Measurements from ENCODE around the gene POU2F2.
"Not testable (repeated sequence)": the region's sequence is repeated elsewhere in the genome, so short reads cannot be mapped to it uniquely, and the experiment has no call there.

The POU2F2 gene

DNA sequence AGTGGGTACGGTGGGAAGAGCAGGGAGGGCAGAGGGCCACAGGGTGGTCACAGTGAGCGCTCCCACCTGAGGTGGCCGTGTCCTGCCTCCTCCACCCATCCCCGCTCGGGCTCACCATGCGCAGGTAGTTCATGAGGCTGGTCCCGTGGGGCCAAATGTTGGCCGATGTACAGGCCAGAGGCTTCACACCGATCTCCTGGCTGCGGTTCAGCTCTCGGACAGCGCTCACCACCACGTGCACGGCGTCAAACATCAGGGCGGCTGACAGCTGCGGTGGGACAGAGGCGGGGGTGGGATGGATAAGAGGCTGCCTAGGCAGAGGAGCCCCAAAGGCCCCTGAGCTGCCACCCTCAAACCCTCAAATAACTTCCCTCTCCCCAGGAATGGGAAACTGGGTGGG lies 78.0 kb downstream of the POU2F2 start:
- H3K36me3 ChIP-seq (ENCODE audit: insufficient read depth, low read length) = no peaks in the 10 kb centered on the region
- H2AFZ ChIP-seq (ENCODE audit: low read length, unreplicated experiment) = no peak overlapping the region
- no peak overlapping the region for H3K4me3 ChIP-seq (ENCODE audit: low read depth, low read length)
- H3K27me3 ChIP-seq (ENCODE audit: insufficient read depth, low read length) = no peaks in the 10 kb centered on the region
- no peaks in the 10 kb centered on the region for H3K4me1 ChIP-seq (ENCODE audit: control insufficient read depth, insufficient read depth, low read length, unreplicated experiment)
- H3K27ac ChIP-seq (ENCODE audit: low read depth, low read length) = no peak overlapping the region
- no peaks in the 10 kb centered on the region for H3K79me2 ChIP-seq (ENCODE audit: control insufficient read depth, insufficient read depth, low read length, unreplicated experiment)

DNA sequence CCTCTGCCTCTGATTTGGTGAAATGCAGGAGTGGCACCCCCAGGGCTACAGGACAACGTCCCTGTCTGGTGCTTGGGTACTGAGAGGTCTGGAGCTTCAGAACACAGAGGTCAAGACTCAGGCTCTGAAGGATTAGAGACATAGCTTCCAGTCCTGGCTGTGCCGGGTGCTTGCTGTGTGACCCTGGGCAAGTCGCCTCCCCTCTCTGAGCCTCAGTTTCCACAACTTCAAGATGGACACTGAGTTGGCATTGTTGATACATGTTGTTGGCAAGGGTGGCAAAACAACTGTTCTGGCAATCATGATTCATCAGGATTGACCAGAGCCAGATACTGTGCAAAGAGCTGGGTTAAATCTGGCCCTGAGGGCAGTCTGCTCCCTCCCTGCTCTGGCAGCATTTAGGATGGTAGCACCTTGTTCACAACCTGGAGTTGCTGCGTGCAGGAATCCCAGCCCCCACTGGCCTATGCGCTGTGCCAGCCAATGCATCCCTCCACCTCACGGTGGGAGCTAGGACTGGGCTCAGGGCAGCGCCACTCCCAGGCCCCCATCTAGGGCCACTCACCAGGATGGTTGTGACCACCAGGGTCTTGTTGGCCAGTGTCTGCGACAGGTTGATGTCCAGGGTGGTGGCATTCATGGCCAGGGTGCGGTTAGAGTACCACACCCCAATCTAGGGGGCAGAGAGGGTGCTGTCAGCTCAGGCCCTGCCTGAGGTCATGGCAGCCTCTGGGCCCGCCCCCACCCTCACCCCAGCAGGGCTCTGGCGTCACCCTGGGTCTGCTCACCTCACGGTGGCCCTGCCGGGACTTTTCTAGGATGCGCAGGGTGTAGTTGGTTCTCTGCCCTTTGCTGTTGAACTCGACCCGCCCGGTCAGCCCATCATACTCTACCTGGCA lies 79.0 kb downstream of the POU2F2 start:
- no peaks in the 10 kb centered on the region for H3K4me1 ChIP-seq (ENCODE audit: control insufficient read depth, insufficient read depth, low read length, unreplicated experiment)
- no peaks in the 10 kb centered on the region for H3K79me2 ChIP-seq (ENCODE audit: control insufficient read depth, insufficient read depth, low read length, unreplicated experiment)
- no peak overlapping the region for H2AFZ ChIP-seq (ENCODE audit: low read length, unreplicated experiment)
- no peaks in the 10 kb centered on the region for H3K27me3 ChIP-seq (ENCODE audit: insufficient read depth, low read length)
- no peak overlapping the region for H3K4me3 ChIP-seq (ENCODE audit: low read depth, low read length)
- no peak overlapping the region for H3K27ac ChIP-seq (ENCODE audit: low read depth, low read length)
- no peaks in the 10 kb centered on the region for H3K36me3 ChIP-seq (ENCODE audit: insufficient read depth, low read length)

DNA sequence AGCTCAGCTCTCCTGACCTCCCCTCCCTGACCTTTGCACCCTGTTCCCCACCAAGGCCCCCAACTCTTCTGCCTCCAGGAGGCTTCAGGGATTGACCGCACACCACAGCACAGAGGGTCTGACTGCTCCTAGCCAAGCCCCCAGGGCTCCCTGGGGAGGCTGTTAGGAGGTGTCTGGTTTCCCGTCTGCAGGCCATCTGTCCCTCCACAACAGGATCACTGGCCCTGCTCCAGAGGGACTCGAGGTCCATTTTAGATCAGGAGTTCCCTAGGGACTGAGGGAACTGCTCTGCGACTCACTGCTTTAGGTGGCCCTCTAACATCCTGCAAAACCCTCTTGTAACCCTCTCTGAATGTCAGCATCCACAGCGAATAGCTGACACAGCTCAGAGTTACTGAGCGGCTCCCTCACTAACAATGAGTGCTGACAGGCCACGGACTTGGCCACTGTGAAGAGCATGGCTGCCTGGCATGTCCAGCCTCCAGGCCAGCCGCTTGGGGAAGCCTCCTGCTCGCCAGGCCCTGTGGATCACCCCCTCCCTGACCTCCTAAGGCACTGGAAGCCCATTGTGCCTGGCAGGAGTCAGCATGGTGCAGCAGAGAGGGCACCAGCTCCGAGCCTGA lies 79.9 kb downstream of the POU2F2 start:
- Histone ChIP-seq H3K27me3 (ENCODE audit: insufficient read depth, low read length) (no peaks in the 10 kb centered on the region), H3K27ac (ENCODE audit: low read depth, low read length) (no peak overlapping the region), H3K79me2 (ENCODE audit: control insufficient read depth, insufficient read depth, low read length, unreplicated experiment) (no peaks in the 10 kb centered on the region), H2AFZ (ENCODE audit: low read length, unreplicated experiment) (no peak overlapping the region), H3K4me1 (ENCODE audit: control insufficient read depth, insufficient read depth, low read length, unreplicated experiment) (no peaks in the 10 kb centered on the region), H3K36me3 (ENCODE audit: insufficient read depth, low read length) (no peaks in the 10 kb centered on the region), H3K4me3 (ENCODE audit: low read depth, low read length) (no peak overlapping the region)

DNA sequence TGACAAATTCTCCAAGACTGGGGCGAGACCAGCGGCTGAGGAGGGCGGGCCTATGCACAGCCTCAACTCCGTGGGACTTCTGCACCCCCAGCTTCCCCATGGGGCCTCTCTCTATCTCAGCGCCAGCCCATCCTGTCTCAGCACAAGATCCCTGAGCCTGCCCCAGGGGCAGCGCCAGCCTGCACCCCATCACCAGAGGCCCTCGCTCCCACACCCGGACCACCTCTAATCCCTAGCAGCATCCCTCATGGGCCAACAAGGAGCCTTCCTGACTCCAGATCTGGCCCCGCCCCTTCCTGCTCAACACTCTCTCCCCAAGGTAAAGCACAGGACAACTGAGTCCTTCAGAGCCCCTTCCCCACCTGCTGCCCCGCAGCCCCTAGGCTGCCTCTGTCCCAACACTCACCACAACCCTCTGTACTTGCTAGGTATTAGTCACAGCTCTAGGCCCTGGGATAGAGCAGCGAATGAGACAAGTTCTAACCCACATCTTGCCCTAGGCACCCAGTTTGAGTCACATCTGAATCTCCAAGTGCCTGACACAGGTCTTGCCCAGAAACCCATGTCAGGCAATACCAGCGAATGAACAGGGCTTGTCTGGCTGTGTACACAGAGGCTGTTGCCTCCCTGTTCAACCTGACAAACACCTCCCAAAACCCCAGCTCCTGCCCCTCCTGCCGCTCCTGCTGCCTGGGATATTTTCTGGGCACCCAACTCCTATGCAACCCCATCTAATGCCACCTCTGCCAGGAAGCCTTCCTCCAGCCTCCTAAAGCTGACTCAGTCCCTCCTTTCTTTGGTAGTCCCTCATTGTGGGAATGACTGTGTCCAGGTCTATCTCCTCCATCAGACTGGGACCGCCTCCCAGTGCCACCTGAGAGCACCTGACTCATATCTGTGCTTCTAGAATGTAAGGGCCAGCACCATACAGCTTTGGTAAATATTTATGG lies 80.8 kb downstream of the POU2F2 start:
- H3K4me3 ChIP-seq (ENCODE audit: low read depth, low read length) = no peak overlapping the region

DNA sequence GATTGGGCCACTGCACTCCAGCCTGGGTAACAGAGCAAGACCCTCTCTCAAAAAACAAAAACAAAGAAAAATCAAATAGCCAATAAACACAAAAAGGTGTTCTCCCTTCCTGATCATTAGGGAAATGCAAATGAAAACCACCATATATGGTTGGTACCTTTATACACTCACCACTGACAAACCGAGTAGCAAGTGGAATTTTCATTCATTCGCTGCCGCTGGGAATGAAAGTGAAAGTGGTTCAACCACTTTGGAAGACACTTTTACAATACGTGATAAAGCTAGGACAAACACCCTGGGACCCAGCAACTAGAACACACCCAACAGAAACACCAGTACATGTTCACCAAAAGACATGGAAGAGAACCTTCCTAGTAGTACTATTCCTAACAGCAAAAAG lies 83.3 kb downstream of the POU2F2 start:
- H3K79me2 ChIP-seq (ENCODE audit: control insufficient read depth, insufficient read depth, low read length, unreplicated experiment) = no peaks in the 10 kb centered on the region
- H3K4me1 ChIP-seq (ENCODE audit: control insufficient read depth, insufficient read depth, low read length, unreplicated experiment) = no peaks in the 10 kb centered on the region
- peak overlapping the region; percentile 60 for H3K4me3 ChIP-seq (ENCODE audit: low read depth, low read length)
- H2AFZ ChIP-seq (ENCODE audit: low read length, unreplicated experiment) = peak overlapping the region; percentile 13
- no peaks in the 10 kb centered on the region for H3K36me3 ChIP-seq (ENCODE audit: insufficient read depth, low read length)
- no peaks in the 10 kb centered on the region for H3K27me3 ChIP-seq (ENCODE audit: insufficient read depth, low read length)
- no peak overlapping the region for H3K27ac ChIP-seq (ENCODE audit: low read depth, low read length)

More for the DNA sequence above, 80.8 kb downstream of the POU2F2 start:
- Histone ChIP-seq H3K36me3 (ENCODE audit: insufficient read depth, low read length) (no peaks in the 10 kb centered on the region), H3K4me1 (ENCODE audit: control insufficient read depth, insufficient read depth, low read length, unreplicated experiment) (no peaks in the 10 kb centered on the region), H3K27me3 (ENCODE audit: insufficient read depth, low read length) (no peaks in the 10 kb centered on the region), H2AFZ (ENCODE audit: low read length, unreplicated experiment) (no peak overlapping the region), H3K79me2 (ENCODE audit: control insufficient read depth, insufficient read depth, low read length, unreplicated experiment) (no peaks in the 10 kb centered on the region), H3K27ac (ENCODE audit: low read depth, low read length) (no peak overlapping the region)

DNA sequence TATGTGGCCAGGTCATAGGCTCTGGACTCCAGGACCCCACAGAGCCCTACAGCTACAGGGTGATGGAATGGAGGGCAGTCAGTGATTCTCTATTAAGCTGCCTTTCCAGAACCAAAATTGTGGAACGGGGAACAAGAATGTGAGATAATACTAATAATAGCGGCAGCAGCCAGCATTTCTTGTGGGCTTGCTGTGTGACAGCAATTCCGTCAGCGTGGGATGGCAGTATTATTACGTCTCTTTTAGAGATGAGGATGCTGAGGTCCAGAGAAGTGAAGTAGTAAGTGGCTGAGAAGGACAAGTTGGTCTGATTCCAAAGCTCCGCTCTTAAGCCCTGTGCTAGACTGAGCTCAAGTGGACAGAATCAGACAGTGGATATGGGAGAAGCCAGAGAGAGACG lies 86.7 kb downstream of the POU2F2 start:
- Histone ChIP-seq H3K36me3 (ENCODE audit: insufficient read depth, low read length) (no peaks in the 10 kb centered on the region), H3K4me3 (ENCODE audit: low read depth, low read length) (no peak overlapping the region), H3K27ac (ENCODE audit: low read depth, low read length) (no peak overlapping the region), H3K4me1 (ENCODE audit: control insufficient read depth, insufficient read depth, low read length, unreplicated experiment) (no peaks in the 10 kb centered on the region), H2AFZ (ENCODE audit: low read length, unreplicated experiment) (no peak overlapping the region), H3K79me2 (ENCODE audit: control insufficient read depth, insufficient read depth, low read length, unreplicated experiment) (no peaks in the 10 kb centered on the region), H3K27me3 (ENCODE audit: insufficient read depth, low read length) (no peaks in the 10 kb centered on the region)

DNA sequence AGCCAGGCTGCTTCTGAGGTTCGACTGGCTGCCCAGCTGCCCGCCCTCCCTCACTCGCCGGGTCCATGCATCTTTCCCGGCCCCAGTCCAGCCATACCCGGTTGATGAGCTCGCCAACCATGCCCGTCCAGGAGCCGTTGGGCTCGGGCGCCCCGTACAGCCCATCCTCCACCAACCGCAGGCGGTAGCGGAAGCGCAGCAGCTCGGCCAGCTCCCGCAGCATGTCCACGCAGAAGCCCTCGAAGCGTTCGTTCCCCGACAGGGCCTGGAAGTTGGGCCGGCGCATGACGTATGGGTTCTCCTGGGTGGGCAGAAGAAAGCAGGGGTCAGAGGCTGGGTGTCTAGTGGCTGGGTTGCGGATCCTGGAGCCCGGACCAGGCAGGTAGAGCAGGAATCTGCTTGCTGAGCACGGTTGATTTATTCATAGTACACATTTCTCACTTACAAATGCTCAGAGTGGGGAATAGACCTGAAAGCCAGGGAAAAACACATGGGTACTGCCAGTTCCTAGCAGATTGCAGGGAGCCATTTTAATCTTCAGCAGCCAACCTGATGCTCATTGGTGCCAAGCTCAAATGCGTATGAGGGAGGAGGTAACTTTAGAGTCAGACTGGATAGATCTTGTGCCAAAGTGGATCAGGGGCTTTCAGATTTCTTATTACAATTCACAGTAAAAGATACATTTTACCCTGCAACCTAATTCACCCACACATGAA lies 89.6 kb downstream of the POU2F2 start:
- H3K36me3 ChIP-seq (ENCODE audit: insufficient read depth, low read length) = no peaks in the 10 kb centered on the region
- H3K4me1 ChIP-seq (ENCODE audit: control insufficient read depth, insufficient read depth, low read length, unreplicated experiment) = no peaks in the 10 kb centered on the region
- H3K27ac ChIP-seq (ENCODE audit: low read depth, low read length) = no peak overlapping the region
- H2AFZ ChIP-seq (ENCODE audit: low read length, unreplicated experiment) = no peak overlapping the region
- H3K27me3 ChIP-seq (ENCODE audit: insufficient read depth, low read length) = no peaks in the 10 kb centered on the region
- H3K4me3 ChIP-seq (ENCODE audit: low read depth, low read length) = no peak overlapping the region
- H3K79me2 ChIP-seq (ENCODE audit: control insufficient read depth, insufficient read depth, low read length, unreplicated experiment) = no peaks in the 10 kb centered on the region

DNA sequence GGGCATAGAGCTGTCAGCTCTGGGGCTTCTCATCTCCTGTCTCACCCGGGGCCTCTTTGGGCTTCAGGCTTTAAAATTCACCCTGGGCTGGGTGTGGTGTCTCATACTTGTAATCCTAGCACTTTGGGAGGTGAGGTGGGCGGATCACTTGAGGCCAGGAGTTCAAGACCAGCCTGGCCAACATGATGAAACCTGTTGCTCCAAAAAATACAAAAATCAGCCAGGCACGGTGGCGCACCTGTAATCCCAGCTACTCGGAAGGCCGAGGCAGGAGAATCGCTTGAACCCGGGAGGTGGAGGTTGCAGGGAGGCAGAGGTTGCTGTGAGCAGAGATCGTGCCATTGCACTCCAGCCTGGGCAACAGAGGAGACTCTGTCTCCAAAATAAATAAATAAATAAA lies 91.8 kb downstream of the POU2F2 start:
- H3K4me3 ChIP-seq (ENCODE audit: low read depth, low read length); H2AFZ ChIP-seq (ENCODE audit: low read length, unreplicated experiment); H3K27me3 ChIP-seq (ENCODE audit: insufficient read depth, low read length); H3K36me3 ChIP-seq (ENCODE audit: insufficient read depth, low read length); H3K79me2 ChIP-seq (ENCODE audit: control insufficient read depth, insufficient read depth, low read length, unreplicated experiment); H3K27ac ChIP-seq (ENCODE audit: low read depth, low read length); H3K4me1 ChIP-seq (ENCODE audit: control insufficient read depth, insufficient read depth, low read length, unreplicated experiment): not testable (repeated sequence)

DNA sequence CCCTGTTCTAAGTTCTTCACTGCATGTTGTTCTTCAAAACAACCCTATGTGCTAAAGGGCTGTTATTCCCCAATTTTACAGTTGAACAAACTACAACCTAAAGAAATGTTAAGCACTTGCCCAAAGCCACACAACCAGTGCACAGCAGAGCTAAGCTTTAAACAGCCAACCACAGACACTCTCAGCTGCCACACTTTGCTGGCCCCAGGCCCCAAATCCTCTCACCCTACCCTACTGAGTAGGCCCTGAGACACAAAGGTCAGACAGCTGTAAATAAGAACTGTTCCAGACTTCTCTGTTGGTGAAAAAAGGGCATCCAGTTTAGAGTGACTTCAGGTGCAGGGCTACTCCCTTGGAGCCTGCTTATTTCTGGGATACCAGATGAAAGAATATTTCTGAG lies 92.2 kb downstream of the POU2F2 start:
- peaks cover 3% of the 10 kb centered on the region for H3K4me1 ChIP-seq (ENCODE audit: control insufficient read depth, insufficient read depth, low read length, unreplicated experiment)
- no peaks in the 10 kb centered on the region for H3K79me2 ChIP-seq (ENCODE audit: control insufficient read depth, insufficient read depth, low read length, unreplicated experiment)
- H3K36me3 ChIP-seq (ENCODE audit: insufficient read depth, low read length) = no peaks in the 10 kb centered on the region
- H2AFZ ChIP-seq (ENCODE audit: low read length, unreplicated experiment) = no peak overlapping the region
- H3K27ac ChIP-seq (ENCODE audit: low read depth, low read length) = no peak overlapping the region
- no peak overlapping the region for H3K4me3 ChIP-seq (ENCODE audit: low read depth, low read length)
- no peaks in the 10 kb centered on the region for H3K27me3 ChIP-seq (ENCODE audit: insufficient read depth, low read length)

DNA sequence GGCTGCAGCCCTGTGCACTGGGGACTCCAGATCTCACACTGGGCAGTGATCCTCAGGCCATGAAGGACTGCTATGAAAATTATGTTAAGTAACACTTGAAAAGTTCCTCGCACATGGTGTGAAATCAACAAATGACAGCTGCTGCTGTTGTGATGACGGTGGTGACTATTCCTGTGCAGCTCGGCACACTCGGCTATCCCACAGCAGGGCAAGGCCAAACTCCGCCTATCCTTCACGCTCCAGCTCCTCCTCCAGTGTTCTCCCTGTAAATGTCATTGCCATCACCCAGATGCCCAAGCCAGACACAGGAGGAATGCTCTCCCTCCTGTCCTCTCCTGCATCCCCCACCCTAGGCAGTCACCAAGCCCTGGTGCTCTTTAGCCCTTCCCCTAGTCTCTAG lies 93.6 kb downstream of the POU2F2 start:
- H3K4me1 ChIP-seq (ENCODE audit: control insufficient read depth, insufficient read depth, low read length, unreplicated experiment) = peaks cover 3% of the 10 kb centered on the region

More for the DNA sequence above, 93.6 kb downstream of the POU2F2 start:
- no peak overlapping the region for H3K27ac ChIP-seq (ENCODE audit: low read depth, low read length)
- H3K36me3 ChIP-seq (ENCODE audit: insufficient read depth, low read length) = no peaks in the 10 kb centered on the region
- H3K4me3 ChIP-seq (ENCODE audit: low read depth, low read length) = no peak overlapping the region
- H3K27me3 ChIP-seq (ENCODE audit: insufficient read depth, low read length) = no peaks in the 10 kb centered on the region
- H2AFZ ChIP-seq (ENCODE audit: low read length, unreplicated experiment) = no peak overlapping the region
- no peaks in the 10 kb centered on the region for H3K79me2 ChIP-seq (ENCODE audit: control insufficient read depth, insufficient read depth, low read length, unreplicated experiment)

Measured in ACC112 (cell line).